Nephron progenitor cell (in vitro differentiated cells): Measurements from ENCODE around the gene SEC23B.

Experiments used
- DNase-seq: peaks from one replicate; pipeline ENCODE4 v3.0.0; 2021
- H3K27ac Mint-ChIP-seq: 2 replicates; pipeline ENCODE4 v1.8.0; 2021; ENCODE audit warnings: mild to moderate bottlenecking, moderate library complexity, mixed read lengths
- H3K27me3 Mint-ChIP-seq: 2 replicates; pipeline ENCODE4 v1.8.0; 2021; ENCODE audit warnings: mild to moderate bottlenecking, low read depth, mixed read lengths; ENCODE audit not compliant: poor library complexity
- H3K36me3 Mint-ChIP-seq: 2 replicates; pipeline ENCODE4 v1.8.0; 2021; ENCODE audit warnings: low read depth, mixed read lengths
- H3K4me1 Mint-ChIP-seq: 2 replicates; pipeline ENCODE4 v1.8.0; 2021; ENCODE audit warnings: mixed read lengths
- H3K4me3 Mint-ChIP-seq: 2 replicates; pipeline ENCODE4 v1.8.0; 2021; ENCODE audit warnings: mild to moderate bottlenecking, moderate library complexity, mixed read lengths
- H3K9me3 Mint-ChIP-seq: 2 replicates; pipeline ENCODE4 v1.8.0; 2021; ENCODE audit warnings: mild to moderate bottlenecking, moderate library complexity, mixed read lengths
- TF ChIP-seq, protein P1 (sequence below): fragments of 200-600 bp; sonication (generic); IDR thresholded peaks from 2 replicates; pipeline ENCODE4 v1.5.0; 2021; ENCODE audit warnings: antibody characterized with exemption

Gene SEC23B

DNA sequence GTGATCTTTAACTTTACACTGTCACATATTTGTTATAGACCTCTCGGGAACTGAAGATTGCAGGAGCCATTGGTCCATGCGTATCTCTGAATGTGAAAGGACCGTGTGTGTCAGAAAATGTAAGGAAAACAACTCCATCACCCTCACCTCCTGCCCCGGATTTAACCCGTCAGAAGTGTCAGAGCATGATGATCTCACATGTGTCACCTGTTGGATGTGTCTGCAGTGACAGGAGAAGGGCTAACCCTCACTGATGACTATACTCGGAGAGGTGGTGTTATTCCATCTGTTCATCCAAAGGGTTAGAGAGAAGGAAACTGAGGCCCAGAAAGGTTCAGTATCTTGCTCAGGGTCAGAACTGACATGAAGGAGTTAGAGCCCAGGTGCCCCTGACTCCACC is 24.9 kb downstream of the SEC23B start:
- DNase-seq = no peak
- Mint-ChIP-seq H3K4me3 (no peak overlapping the region), H3K27me3 (no peaks in the 10 kb centered on the region), H3K36me3 (peaks cover 79% of the 10 kb centered on the region), H3K27ac (no peak overlapping the region), H3K4me1 (no peaks in the 10 kb centered on the region), H3K9me3 (no peaks in the 10 kb centered on the region)
- TF ChIP-seq, protein P1, sequence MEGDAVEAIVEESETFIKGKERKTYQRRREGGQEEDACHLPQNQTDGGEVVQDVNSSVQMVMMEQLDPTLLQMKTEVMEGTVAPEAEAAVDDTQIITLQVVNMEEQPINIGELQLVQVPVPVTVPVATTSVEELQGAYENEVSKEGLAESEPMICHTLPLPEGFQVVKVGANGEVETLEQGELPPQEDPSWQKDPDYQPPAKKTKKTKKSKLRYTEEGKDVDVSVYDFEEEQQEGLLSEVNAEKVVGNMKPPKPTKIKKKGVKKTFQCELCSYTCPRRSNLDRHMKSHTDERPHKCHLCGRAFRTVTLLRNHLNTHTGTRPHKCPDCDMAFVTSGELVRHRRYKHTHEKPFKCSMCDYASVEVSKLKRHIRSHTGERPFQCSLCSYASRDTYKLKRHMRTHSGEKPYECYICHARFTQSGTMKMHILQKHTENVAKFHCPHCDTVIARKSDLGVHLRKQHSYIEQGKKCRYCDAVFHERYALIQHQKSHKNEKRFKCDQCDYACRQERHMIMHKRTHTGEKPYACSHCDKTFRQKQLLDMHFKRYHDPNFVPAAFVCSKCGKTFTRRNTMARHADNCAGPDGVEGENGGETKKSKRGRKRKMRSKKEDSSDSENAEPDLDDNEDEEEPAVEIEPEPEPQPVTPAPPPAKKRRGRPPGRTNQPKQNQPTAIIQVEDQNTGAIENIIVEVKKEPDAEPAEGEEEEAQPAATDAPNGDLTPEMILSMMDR = no peak

DNA sequence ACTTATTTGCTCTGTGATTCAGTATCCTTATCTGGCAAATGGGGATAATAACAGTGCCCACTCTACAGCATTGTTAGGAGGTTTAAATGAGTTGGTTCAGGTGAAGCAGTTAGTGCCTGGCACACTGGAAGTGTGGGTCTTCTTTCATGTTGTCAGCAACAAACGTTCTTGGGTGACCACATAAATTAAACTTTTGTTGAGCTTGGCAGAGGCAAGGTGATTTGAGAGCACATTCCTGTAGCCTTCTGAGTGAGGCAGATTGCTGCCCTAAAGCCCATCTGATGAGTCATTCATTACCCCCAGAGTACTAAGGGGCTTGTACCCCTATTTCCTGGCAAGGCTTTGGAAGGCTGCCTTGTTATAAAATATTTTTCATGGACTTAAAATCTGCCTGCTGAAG is 25.8 kb downstream of the SEC23B start:
- peaks cover 82% of the 10 kb centered on the region for H3K36me3 Mint-ChIP-seq
- TF ChIP-seq, protein P1 = no peak
- H3K27ac Mint-ChIP-seq = no peak overlapping the region
- H3K9me3 Mint-ChIP-seq = no peaks in the 10 kb centered on the region
- no peaks in the 10 kb centered on the region for H3K4me1 Mint-ChIP-seq
- no peak overlapping the region for H3K4me3 Mint-ChIP-seq
- no peaks in the 10 kb centered on the region for H3K27me3 Mint-ChIP-seq
- DNase-seq = no peak

DNA sequence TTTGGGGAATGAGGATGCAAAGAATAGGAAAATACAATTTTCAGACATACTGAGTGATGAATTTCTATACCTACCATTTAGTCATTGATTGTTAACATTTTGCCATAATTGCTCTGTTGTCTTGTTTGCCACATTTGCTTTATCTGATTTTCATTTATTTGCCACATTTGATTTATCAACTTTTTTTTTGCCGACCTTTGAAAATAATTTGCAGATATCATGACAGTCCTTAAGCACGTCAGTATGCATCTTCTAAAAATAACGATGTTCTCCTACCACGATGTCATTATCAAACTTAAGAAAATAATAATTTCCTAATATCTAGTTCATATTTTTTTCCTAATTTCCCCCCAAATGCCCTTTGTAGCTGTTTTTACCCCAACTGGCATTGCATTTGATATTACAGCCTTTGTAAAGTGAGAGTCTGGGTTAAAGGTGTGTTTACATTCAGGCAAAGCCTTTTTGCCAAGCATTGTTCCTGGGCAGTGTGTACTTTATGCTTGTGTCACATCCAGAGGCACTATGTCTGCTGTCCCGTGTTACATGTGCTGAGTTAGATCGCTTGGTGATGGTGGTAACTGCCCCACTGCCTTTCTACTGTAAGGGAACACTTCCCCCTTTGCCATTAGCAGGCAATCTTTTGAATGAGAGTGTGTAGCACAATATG is 26.4 kb downstream of the SEC23B start:
- H3K4me1 Mint-ChIP-seq = no peaks in the 10 kb centered on the region
- no peaks in the 10 kb centered on the region for H3K27me3 Mint-ChIP-seq
- TF ChIP-seq, protein P1 = no peak
- H3K9me3 Mint-ChIP-seq = no peaks in the 10 kb centered on the region
- no peak for DNase-seq
- peaks cover 80% of the 10 kb centered on the region for H3K36me3 Mint-ChIP-seq
- H3K4me3 Mint-ChIP-seq = no peak overlapping the region
- H3K27ac Mint-ChIP-seq = no peak overlapping the region

DNA sequence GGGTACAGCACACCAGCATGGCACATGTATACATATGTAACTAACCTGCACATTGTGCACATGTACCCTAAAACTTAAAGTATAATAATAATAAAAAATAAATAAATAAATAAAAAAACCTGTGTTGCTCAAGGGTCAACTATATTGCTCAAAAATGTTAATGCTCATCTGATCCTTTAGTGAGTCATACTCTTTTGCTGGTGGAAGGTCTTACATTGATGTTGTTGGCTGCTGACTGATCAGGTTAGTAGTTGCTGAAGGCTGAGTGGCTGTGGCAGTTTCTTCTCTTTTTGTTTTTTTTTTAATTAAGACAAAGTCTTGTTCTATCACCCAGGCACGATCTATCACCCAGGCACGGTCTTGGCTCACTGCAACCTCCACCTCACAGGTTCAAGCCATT is 29.9 kb downstream of the SEC23B start:
- no peaks in the 10 kb centered on the region for H3K4me1 Mint-ChIP-seq
- H3K4me3 Mint-ChIP-seq = no peak overlapping the region
- TF ChIP-seq, protein P1 = no peak
- no peak overlapping the region for H3K27ac Mint-ChIP-seq
- H3K27me3 Mint-ChIP-seq = no peaks in the 10 kb centered on the region
- H3K9me3 Mint-ChIP-seq = peaks cover 6% of the 10 kb centered on the region
- DNase-seq = no peak
- peaks cover 81% of the 10 kb centered on the region for H3K36me3 Mint-ChIP-seq

DNA sequence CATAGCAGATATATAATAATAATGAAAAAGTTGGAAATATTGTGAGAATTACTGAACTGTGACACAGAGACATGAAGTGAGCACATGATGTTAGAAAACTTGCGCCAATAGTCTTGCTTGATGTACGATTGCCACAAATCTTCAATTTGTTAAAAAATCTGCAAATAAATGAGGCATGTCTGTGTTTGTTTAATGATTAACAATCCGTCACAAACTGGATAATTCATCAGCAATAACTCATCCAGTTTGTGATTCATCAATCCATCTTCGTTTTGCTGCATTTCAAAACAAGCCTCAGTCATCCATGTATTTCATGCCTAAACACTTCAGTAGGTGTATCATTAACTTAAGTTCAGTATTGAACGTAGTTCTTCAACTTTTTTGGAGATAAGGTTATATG is 34.0 kb downstream of the SEC23B start:
- H3K4me3 Mint-ChIP-seq = no peak overlapping the region
- H3K36me3 Mint-ChIP-seq = peaks cover 73% of the 10 kb centered on the region
- TF ChIP-seq, protein P1 = no peak
- H3K4me1 Mint-ChIP-seq = no peaks in the 10 kb centered on the region
- no peak overlapping the region for H3K27ac Mint-ChIP-seq
- peaks cover 6% of the 10 kb centered on the region for H3K9me3 Mint-ChIP-seq
- DNase-seq = no peak
- no peaks in the 10 kb centered on the region for H3K27me3 Mint-ChIP-seq

DNA sequence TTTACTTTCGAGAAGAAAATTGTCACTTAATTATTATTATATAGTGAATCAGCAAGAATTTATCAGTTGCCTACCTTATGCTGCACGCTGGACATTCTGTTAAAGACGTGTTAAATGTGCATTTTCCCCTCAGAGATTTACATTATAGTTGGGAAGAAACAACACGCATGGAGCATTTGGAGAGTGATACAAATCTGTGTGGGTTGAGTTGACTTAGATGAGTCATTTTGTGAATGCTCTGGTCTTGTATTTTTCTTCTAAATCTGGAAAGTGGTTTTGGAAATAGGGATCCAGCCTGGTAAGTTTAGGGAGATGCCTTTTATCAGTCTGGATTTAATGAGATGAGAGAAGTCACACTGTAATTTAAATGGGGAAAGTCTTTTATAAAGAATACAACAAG is 35.5 kb downstream of the SEC23B start:
- Mint-ChIP-seq H3K9me3 (peaks cover 6% of the 10 kb centered on the region), H3K36me3 (peaks cover 62% of the 10 kb centered on the region), H3K27ac (peak overlapping the region; percentile 75)

More for the DNA sequence above, 35.5 kb downstream of the SEC23B start:
- Mint-ChIP-seq H3K4me3 (no peak overlapping the region), H3K27me3 (no peaks in the 10 kb centered on the region), H3K4me1 (no peaks in the 10 kb centered on the region)
- TF ChIP-seq, protein P1 = no peak
- no peak for DNase-seq
